SK-N-SH treated with all-trans-retinoic acid at 6 μM for 48 hours (cell line): ENCODE data around the gene ST6GALNAC2.

Source experiments
- ATAC-seq: fragments of 200-7000 bp; cut with Tn5 transposase; 3 replicates; pipeline ENCODE4 v1.9.1; 2020; ENCODE audit warnings: mild to moderate bottlenecking, moderate library complexity
- ARNTL ChIP-seq: fragments of 450-650 bp; formaldehyde crosslinking; IDR thresholded peaks from 2 replicates; pipeline ENCODE4 v1.5.0; 2020; ENCODE audit warnings: low read depth, mild to moderate bottlenecking, moderate library complexity, borderline replicate concordance
- BACH2 ChIP-seq: fragments of 250-450 bp; sonication (Bioruptor Pico); IDR thresholded peaks from 2 replicates; pipeline ENCODE4 v1.9.0; 2021; ENCODE audit warnings: mild to moderate bottlenecking, borderline replicate concordance
- CREB5 ChIP-seq: fragments of 250-450 bp; sonication (Bioruptor Pico); IDR thresholded peaks from 2 replicates; pipeline ENCODE4 v1.5.1; 2020; ENCODE audit warnings: low read depth, mild to moderate bottlenecking, moderate library complexity
- ESRRG ChIP-seq: fragments of 250-450 bp; sonication (Bioruptor Pico); IDR thresholded peaks from 2 replicates; pipeline ENCODE4 v1.6.1; 2021; ENCODE audit warnings: mild to moderate bottlenecking
- GLIS3 ChIP-seq: fragments of 250-450 bp; sonication (Bioruptor Pico); IDR thresholded peaks from 2 replicates; pipeline ENCODE4 v1.5.0; 2020; ENCODE audit warnings: mild to moderate bottlenecking, moderate library complexity
- ISL1 ChIP-seq: fragments of 250-450 bp; sonication (Bioruptor Pico); IDR thresholded peaks from 2 replicates; pipeline ENCODE4 v2.1.2; 2022; ENCODE audit warnings: mild to moderate bottlenecking, moderate library complexity
- OSR1 ChIP-seq: fragments of 250-450 bp; sonication (Bioruptor Pico); IDR thresholded peaks from 2 replicates; pipeline ENCODE4 v1.8.0; 2022; ENCODE audit warnings: moderate library complexity, mild to moderate bottlenecking, inconsistent platforms
- PPARA ChIP-seq: fragments of 250-450 bp; sonication (Bioruptor Pico); IDR thresholded peaks from 2 replicates; pipeline ENCODE4 v1.5.0; 2020; ENCODE audit warnings: mild to moderate bottlenecking, borderline replicate concordance
- RARB ChIP-seq: fragments of 250-450 bp; sonication (Bioruptor Pico); IDR thresholded peaks from 2 replicates; pipeline ENCODE4 v1.8.0; 2021; ENCODE audit warnings: mild to moderate bottlenecking, moderate library complexity
- TCF4 ChIP-seq: fragments of 250-450 bp; sonication (Bioruptor Pico); IDR thresholded peaks from 2 replicates; pipeline ENCODE4 v1.8.0; 2021; ENCODE audit warnings: mild to moderate bottlenecking, moderate library complexity, borderline replicate concordance
- TOX ChIP-seq: fragments of 250-450 bp; sonication (Bioruptor Pico); IDR thresholded peaks from 2 replicates; pipeline ENCODE4 v1.8.0; 2021; ENCODE audit warnings: mild to moderate bottlenecking, moderate library complexity, borderline replicate concordance
- ZC3H10 ChIP-seq: fragments of 250-450 bp; sonication (Bioruptor Pico); IDR thresholded peaks from 2 replicates; pipeline ENCODE4 v1.5.1; 2021; ENCODE audit warnings: mild to moderate bottlenecking, moderate library complexity
- ZFP30 ChIP-seq: fragments of 450-650 bp; formaldehyde crosslinking; IDR thresholded peaks from 2 replicates; pipeline ENCODE4 v1.5.0; 2022; ENCODE audit warnings: mild to moderate bottlenecking, moderate library complexity
- ZNF565 ChIP-seq: fragments of 450-650 bp; formaldehyde crosslinking; conservative IDR thresholded peaks from 2 replicates; pipeline ENCODE4 v1.5.0; 2020; ENCODE audit warnings: low read depth, mild to moderate bottlenecking, moderate library complexity
- ZNF8 ChIP-seq: fragments of 450-650 bp; formaldehyde crosslinking; IDR thresholded peaks from 2 replicates; pipeline ENCODE4 v1.5.0; 2020; ENCODE audit warnings: mild to moderate bottlenecking, moderate library complexity
- TF ChIP-seq, protein P1 (sequence below): fragments of 250-450 bp; sonication (Bioruptor Pico); IDR thresholded peaks from 2 replicates; pipeline ENCODE4 v1.5.1; 2021; ENCODE audit warnings: mild to moderate bottlenecking, moderate library complexity
- TF ChIP-seq, protein P2 (sequence below): fragments of 250-450 bp; sonication (Bioruptor Pico); IDR thresholded peaks from 2 replicates; pipeline ENCODE4 v1.5.0; 2020; ENCODE audit warnings: mild to moderate bottlenecking, moderate library complexity
- TF ChIP-seq, protein P3 (sequence below): fragments of 250-450 bp; sonication (Bioruptor Pico); IDR thresholded peaks from 2 replicates; pipeline ENCODE4 v1.8.0; 2021; ENCODE audit warnings: low read depth, mild to moderate bottlenecking, moderate library complexity, borderline replicate concordance
- TF ChIP-seq, protein P4 (sequence below): fragments of 250-450 bp; sonication (Bioruptor Pico); IDR thresholded peaks from 2 replicates; pipeline ENCODE4 v1.8.0; 2020; ENCODE audit warnings: mild to moderate bottlenecking, moderate library complexity, borderline replicate concordance

The ST6GALNAC2 gene

DNA sequence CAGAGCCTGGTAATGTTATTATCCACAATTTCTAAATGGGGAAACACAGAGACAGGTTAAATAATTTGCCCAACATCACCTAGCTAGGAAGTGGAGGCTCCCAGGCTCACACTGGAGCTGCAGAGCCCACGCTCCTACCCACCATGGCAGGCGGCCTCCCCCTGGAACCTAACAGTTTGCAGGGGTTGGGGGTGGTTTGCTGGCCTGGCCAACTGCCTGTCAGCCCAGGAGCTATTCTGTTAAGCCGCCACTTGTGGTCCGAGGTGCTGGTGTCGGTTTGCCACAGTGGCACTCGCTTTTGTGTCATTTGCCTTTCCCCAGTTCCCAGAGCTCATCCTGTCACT lies 42.2 kb downstream of the ST6GALNAC2 start:
- no peak for TF ChIP-seq ZNF8
- TF ChIP-seq TCF4 (CRISPR knock-in tag), result no peak
- no peak for TF ChIP-seq ESRRG
- TF ChIP-seq PPARA (CRISPR knock-in tag), result no peak
- TF ChIP-seq, protein P1, sequence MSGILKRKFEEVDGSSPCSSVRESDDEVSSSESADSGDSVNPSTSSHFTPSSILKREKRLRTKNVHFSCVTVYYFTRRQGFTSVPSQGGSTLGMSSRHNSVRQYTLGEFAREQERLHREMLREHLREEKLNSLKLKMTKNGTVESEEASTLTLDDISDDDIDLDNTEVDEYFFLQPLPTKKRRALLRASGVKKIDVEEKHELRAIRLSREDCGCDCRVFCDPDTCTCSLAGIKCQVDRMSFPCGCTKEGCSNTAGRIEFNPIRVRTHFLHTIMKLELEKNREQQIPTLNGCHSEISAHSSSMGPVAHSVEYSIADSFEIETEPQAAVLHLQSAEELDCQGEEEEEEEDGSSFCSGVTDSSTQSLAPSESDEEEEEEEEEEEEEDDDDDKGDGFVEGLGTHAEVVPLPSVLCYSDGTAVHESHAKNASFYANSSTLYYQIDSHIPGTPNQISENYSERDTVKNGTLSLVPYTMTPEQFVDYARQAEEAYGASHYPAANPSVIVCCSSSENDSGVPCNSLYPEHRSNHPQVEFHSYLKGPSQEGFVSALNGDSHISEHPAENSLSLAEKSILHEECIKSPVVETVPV (CRISPR knock-in tag), result no peak
- no peak for TF ChIP-seq RARB (CRISPR knock-in tag)
- no peak for TF ChIP-seq ISL1 (CRISPR knock-in tag)
- TF ChIP-seq TOX (CRISPR knock-in tag), result no peak
- no peak for ATAC-seq

- ATAC-seq, result no peak
- TF ChIP-seq OSR1 (CRISPR knock-in tag) (no peak), PPARA (CRISPR knock-in tag) (no peak), ZC3H10 (CRISPR knock-in tag) (no peak), CREB5 (CRISPR knock-in tag) (no peak), TCF4 (CRISPR knock-in tag) (no peak)
These were observed 42.7 kb downstream of the ST6GALNAC2 start for GRCh38 chr17:76542984-76543383.

- no peak for ATAC-seq
- no peak for TF ChIP-seq ISL1 (CRISPR knock-in tag)
- no peak for TF ChIP-seq ESRRG
- TF ChIP-seq GLIS3 (CRISPR knock-in tag), result no peak
- TF ChIP-seq, protein P2, sequence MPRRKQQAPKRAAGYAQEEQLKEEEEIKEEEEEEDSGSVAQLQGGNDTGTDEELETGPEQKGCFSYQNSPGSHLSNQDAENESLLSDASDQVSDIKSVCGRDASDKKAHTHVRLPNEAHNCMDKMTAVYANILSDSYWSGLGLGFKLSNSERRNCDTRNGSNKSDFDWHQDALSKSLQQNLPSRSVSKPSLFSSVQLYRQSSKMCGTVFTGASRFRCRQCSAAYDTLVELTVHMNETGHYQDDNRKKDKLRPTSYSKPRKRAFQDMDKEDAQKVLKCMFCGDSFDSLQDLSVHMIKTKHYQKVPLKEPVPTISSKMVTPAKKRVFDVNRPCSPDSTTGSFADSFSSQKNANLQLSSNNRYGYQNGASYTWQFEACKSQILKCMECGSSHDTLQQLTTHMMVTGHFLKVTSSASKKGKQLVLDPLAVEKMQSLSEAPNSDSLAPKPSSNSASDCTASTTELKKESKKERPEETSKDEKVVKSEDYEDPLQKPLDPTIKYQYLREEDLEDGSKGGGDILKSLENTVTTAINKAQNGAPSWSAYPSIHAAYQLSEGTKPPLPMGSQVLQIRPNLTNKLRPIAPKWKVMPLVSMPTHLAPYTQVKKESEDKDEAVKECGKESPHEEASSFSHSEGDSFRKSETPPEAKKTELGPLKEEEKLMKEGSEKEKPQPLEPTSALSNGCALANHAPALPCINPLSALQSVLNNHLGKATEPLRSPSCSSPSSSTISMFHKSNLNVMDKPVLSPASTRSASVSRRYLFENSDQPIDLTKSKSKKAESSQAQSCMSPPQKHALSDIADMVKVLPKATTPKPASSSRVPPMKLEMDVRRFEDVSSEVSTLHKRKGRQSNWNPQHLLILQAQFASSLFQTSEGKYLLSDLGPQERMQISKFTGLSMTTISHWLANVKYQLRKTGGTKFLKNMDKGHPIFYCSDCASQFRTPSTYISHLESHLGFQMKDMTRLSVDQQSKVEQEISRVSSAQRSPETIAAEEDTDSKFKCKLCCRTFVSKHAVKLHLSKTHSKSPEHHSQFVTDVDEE, result no peak
- TF ChIP-seq PPARA (CRISPR knock-in tag), result no peak
- TF ChIP-seq ARNTL, result no peak
These were observed 43.1 kb downstream of the ST6GALNAC2 start for GRCh38 chr17:76542566-76542971.

DNA sequence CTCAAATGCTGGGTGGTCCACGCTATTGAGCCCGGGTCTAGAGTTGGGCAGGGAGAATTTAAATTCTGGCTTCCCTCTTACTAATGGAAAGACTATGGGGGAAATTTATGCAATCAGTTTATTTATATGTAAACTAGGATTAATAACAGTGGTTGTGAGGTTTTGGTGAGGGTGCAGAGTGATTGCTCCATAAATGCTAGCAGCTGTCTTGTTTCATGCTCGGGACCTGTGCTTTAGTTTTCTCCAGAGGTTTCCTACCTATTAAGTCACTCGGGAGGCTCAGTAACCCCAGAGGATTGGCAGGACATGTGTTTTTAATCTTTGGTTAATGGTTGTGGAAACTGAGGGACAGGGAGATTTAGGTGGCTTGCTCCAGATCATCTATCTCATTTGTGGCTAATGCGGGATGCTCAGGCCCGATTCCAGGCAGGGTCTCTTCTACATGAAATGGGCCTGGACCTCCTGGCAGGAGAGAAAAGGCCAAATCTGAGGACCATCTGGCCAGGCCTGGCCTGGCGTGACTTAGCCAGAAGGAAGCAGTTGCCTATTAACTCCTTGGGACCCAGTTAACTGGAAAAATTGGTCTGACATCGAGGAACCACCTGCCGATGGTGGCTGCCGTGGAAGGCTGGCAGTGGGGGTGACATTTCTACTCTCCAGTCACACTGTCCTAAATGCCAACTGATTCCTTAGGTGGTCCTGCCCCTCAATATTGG lies 43.8 kb downstream of the ST6GALNAC2 start:
- TF ChIP-seq ZNF565 (CRISPR knock-in tag) (no peak), ZC3H10 (CRISPR knock-in tag) (no peak), BACH2 (CRISPR knock-in tag) (no peak), ZFP30 (CRISPR knock-in tag) (no peak), OSR1 (CRISPR knock-in tag) (no peak), ESRRG (no peak)
- TF ChIP-seq, protein P3, sequence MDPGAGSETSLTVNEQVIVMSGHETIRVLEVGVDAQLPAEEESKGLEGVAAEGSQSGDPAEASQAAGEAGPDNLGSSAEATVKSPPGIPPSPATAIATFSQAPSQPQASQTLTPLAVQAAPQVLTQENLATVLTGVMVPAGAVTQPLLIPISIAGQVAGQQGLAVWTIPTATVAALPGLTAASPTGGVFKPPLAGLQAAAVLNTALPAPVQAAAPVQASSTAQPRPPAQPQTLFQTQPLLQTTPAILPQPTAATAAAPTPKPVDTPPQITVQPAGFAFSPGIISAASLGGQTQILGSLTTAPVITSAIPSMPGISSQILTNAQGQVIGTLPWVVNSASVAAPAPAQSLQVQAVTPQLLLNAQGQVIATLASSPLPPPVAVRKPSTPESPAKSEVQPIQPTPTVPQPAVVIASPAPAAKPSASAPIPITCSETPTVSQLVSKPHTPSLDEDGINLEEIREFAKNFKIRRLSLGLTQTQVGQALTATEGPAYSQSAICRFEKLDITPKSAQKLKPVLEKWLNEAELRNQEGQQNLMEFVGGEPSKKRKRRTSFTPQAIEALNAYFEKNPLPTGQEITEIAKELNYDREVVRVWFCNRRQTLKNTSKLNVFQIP (CRISPR knock-in tag), result no peak
- TF ChIP-seq, protein P4, sequence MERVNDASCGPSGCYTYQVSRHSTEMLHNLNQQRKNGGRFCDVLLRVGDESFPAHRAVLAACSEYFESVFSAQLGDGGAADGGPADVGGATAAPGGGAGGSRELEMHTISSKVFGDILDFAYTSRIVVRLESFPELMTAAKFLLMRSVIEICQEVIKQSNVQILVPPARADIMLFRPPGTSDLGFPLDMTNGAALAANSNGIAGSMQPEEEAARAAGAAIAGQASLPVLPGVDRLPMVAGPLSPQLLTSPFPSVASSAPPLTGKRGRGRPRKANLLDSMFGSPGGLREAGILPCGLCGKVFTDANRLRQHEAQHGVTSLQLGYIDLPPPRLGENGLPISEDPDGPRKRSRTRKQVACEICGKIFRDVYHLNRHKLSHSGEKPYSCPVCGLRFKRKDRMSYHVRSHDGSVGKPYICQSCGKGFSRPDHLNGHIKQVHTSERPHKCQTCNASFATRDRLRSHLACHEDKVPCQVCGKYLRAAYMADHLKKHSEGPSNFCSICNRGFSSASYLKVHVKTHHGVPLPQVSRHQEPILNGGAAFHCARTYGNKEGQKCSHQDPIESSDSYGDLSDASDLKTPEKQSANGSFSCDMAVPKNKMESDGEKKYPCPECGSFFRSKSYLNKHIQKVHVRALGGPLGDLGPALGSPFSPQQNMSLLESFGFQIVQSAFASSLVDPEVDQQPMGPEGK (CRISPR knock-in tag), result no peak
- TF ChIP-seq, protein P2, result no peak
- ATAC-seq, result no peak
